Immature natural killer cell (primary cell): ENCODE measurements around the gene ERI2. TPM values are rescaled to one million over a fixed set of nuclear protein-coding genes. Genes with fewer than 3 reads are reported as not detected.

ENCODE experiments used
- DNase-seq, 3 donors: peaks; one replicate each; pipeline ENCODE4 v3.0.0; 2022; ENCODE audit warnings: mixed read lengths in 1 of 3
- H3K27ac Mint-ChIP-seq, 6 donors: one replicate each; pipeline ENCODE4 v1.8.0; 2020; ENCODE audit warnings: mixed read lengths in 6 of 6, mild to moderate bottlenecking in 5 of 6, inconsistent platforms in 4 of 6, moderate library complexity in 3 of 6
- H3K27me3 Mint-ChIP-seq, 3 donors: one replicate each; pipeline ENCODE4 v1.8.0; 2020 to 2021; ENCODE audit warnings: low read depth in 3 of 3, mild to moderate bottlenecking in 3 of 3, mixed read lengths in 3 of 3, moderate library complexity in 3 of 3, inconsistent platforms in 1 of 3
- H3K36me3 Mint-ChIP-seq, 3 donors: one replicate each; pipeline ENCODE4 v1.8.0; 2020; ENCODE audit warnings: mixed read lengths in 3 of 3, inconsistent platforms in 2 of 3, mild to moderate bottlenecking in 2 of 3
- H3K4me1 Mint-ChIP-seq, 2 donors: one replicate each; pipeline ENCODE4 v1.8.0; 2020; ENCODE audit warnings: inconsistent platforms in 2 of 2, mild to moderate bottlenecking in 2 of 2, mixed read lengths in 2 of 2, moderate library complexity in 1 of 2
- H3K4me3 Mint-ChIP-seq, 5 donors: one replicate each; pipeline ENCODE4 v1.8.0; 2020; ENCODE audit warnings: mild to moderate bottlenecking in 5 of 5, mixed read lengths in 5 of 5, inconsistent platforms in 3 of 5, moderate library complexity in 3 of 5
- H3K9me3 Mint-ChIP-seq, 6 donors: one replicate each; pipeline ENCODE4 v1.8.0; 2020; ENCODE audit warnings: mild to moderate bottlenecking in 6 of 6, mixed read lengths in 6 of 6, inconsistent platforms in 4 of 6, moderate library complexity in 3 of 6
- polyA plus RNA-seq, 3 donors: library from polyadenylated mRNA; unstranded; fragments of 300-500 nt; fragmentation: Illumina TruSeq; gene quantifications; one replicate each; pipeline ENCODE4 v1.2.3, GENCODE V29; 2021

ERI2 gene
- polyA plus RNA-seq, 3 donors from 2014 or later: 2.0 to 4.7 (median 4.2) TPM

- no peaks in the 10 kb centered on the region for H3K4me1 Mint-ChIP-seq
Observed at GRCh38 chr16:20749474-20749873, 56.8 kb downstream of the ERI2 start.

DNA sequence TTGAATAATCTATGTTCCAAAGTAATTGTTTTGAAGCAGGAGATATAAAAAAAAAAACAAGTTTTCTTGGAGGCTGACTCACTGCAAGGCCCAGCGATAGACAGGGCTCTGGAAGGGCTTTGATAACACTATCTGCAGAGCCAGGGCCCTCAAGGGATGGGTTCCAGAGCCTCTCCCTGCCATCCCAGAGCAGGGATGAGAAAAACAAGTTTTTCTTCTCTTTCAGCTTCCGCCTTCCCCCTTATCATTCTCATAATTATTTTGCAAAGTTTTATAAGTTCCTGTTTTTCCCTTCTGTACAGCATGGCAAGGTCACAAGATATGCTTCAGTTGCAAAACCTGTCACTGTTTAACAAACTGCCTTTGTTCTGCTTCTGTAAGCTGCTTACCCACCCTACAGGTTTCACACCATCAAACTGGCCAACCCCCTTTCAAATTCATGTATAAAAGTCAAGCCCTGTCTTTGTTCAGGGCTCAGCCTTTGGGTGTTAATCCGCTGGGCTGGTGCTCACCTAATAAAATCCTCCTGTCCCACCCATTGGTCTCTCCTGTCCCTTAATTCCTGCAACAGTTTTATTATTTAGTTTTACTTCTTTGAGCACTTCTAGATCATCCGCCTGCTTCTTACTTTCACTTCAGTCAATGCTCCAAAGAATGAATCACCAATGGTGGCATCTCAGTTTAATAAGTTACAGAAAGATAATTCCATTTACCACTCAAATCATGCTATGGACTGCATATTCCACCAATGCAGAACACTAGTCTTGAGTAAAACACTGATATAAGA lies 59.0 kb downstream of the ERI2 start:
- H3K4me3 Mint-ChIP-seq: no peak overlapping the region
- H3K27me3 Mint-ChIP-seq: peaks cover 0 to 4% (median 0%) of the 10 kb centered on the region in 3 donors
- peaks cover 0 to 6% (median 6%) of the 10 kb centered on the region in 3 donors for H3K36me3 Mint-ChIP-seq
- no peak for DNase-seq
- H3K27ac Mint-ChIP-seq: no peak overlapping the region
- peaks cover 0 to under 1% of the 10 kb centered on the region in 2 donors for H3K4me1 Mint-ChIP-seq
- H3K9me3 Mint-ChIP-seq: peaks cover 0 to 15% (median 8%) of the 10 kb centered on the region in 6 donors

More at GRCh38 chr16:20749474-20749873, 56.8 kb downstream of the ERI2 start:
- Mint-ChIP-seq H3K36me3 (peaks cover 0 to 6% (median 6%) of the 10 kb centered on the region in 3 donors), H3K4me3 (no peak overlapping the region), H3K27me3 (peaks cover 0 to 2% (median under 1%) of the 10 kb centered on the region in 3 donors), H3K9me3 (peaks cover 2 to 23% (median 10%) of the 10 kb centered on the region in 6 donors), H3K27ac (no peak overlapping the region)
- no peak for DNase-seq

GRCh38 chr16:20746461-20746860 lies 59.8 kb downstream of the ERI2 start:
- H3K27me3 Mint-ChIP-seq: peaks cover 4 to 11% (median 5%) of the 10 kb centered on the region in 3 donors
- H3K9me3 Mint-ChIP-seq: peaks cover 0 to 15% (median 8%) of the 10 kb centered on the region in 6 donors
- no peak overlapping the region for H3K4me3 Mint-ChIP-seq
- H3K36me3 Mint-ChIP-seq: peaks cover 0 to 6% (median 6%) of the 10 kb centered on the region in 3 donors
- H3K27ac Mint-ChIP-seq: no peak overlapping the region
- H3K4me1 Mint-ChIP-seq: peaks cover 6% of the 10 kb centered on the region in 2 donors
- no peak for DNase-seq

Other genes with a start within 250 kb of the ERI2 start
- not detected for gene ACSM2B, start 230.1 kb downstream of the ERI2 start, polyA plus RNA-seq
- gene ACSM1, start 108.8 kb downstream of the ERI2 start, polyA plus RNA-seq: 1 to 10 TPM in 1 of 3 donors, under 1 TPM in 1, not detected in 1; 0.49 to 1.1 TPM
- gene THUMPD1, start 64.7 kb downstream of the ERI2 start, polyA plus RNA-seq: 10 to 100 TPM; 46.4 to 73.0 (median 48.3) TPM
- gene ACSM3, start 42.5 kb downstream of the ERI2 start, polyA plus RNA-seq: 1 to 10 TPM in 2 of 3 donors, not detected in 1; 4.1 to 5.5 TPM
- 1 to 10 TPM; 1.2 to 1.8 (median 1.7) TPM for gene REXO5, start 55 bp upstream of the ERI2 start, polyA plus RNA-seq
- gene DCUN1D3, start 93.9 kb upstream of the ERI2 start, polyA plus RNA-seq: 1 to 10 TPM in 1 of 3 donors, under 1 TPM in 2; 0.06 to 1.5 (median 0.74) TPM
- 10 to 100 TPM; 23.8 to 37.1 (median 36.4) TPM for gene LYRM1, start 94.3 kb upstream of the ERI2 start, polyA plus RNA-seq